Islet precursor cell (in vitro differentiated cells): ENCODE results near the gene TMEM132E.
"Not testable (repeated sequence)": the region's sequence is repeated elsewhere in the genome, so short reads cannot be mapped to it uniquely, and the experiment has no call there.

Source experiments
- DNase-seq: peaks from one replicate; pipeline ENCODE4 v3.0.0-alpha.2; 2018

Gene TMEM132E

GRCh38 chr17:34579017-34579946 lies at the start of gene TMEM132E:
TMEM132E (plus strand) TSS chr17:34579582; CDS start chr17:34581077, 1,495 bp downstream.
- DNase-seq: peak; percentile 80

GRCh38 chr17:34530918-34531317 lies 48.5 kb upstream of the TMEM132E start:
- DNase-seq: no peak

GRCh38 chr17:34532281-34533065 lies 46.9 kb upstream of the TMEM132E start:
- no peak for DNase-seq

- no peak for DNase-seq
Observed at GRCh38 chr17:34533806-34534527, 45.4 kb upstream of the TMEM132E start.

GRCh38 chr17:34537445-34537844 lies 41.9 kb upstream of the TMEM132E start:
- DNase-seq: no peak

- DNase-seq: not testable (repeated sequence)
Observed at GRCh38 chr17:34538582-34538981, 40.8 kb upstream of the TMEM132E start.

- DNase-seq: no peak
Observed at GRCh38 chr17:34539881-34540280, 39.5 kb upstream of the TMEM132E start.

GRCh38 chr17:34542700-34543336 lies 36.6 kb upstream of the TMEM132E start:
- no peak for DNase-seq

GRCh38 chr17:34547453-34548063 lies 31.8 kb upstream of the TMEM132E start:
- no peak for DNase-seq

- no peak for DNase-seq
Observed at GRCh38 chr17:34549966-34550365, 29.4 kb upstream of the TMEM132E start.

GRCh38 chr17:34553907-34554306 lies 25.5 kb upstream of the TMEM132E start:
- no peak for DNase-seq

GRCh38 chr17:34556384-34556783 lies 23.0 kb upstream of the TMEM132E start:
- DNase-seq: peak; percentile 82

- DNase-seq: no peak
Observed at GRCh38 chr17:34556931-34557330, 22.5 kb upstream of the TMEM132E start.

GRCh38 chr17:34561328-34561727 lies 18.1 kb upstream of the TMEM132E start:
- no peak for DNase-seq

GRCh38 chr17:34562387-34562786 lies 17.0 kb upstream of the TMEM132E start:
- DNase-seq: no peak

- no peak for DNase-seq
Observed at GRCh38 chr17:34565713-34566112, 13.7 kb upstream of the TMEM132E start.

GRCh38 chr17:34566201-34566600 lies 13.2 kb upstream of the TMEM132E start:
- no peak for DNase-seq

GRCh38 chr17:34566873-34567272 lies 12.5 kb upstream of the TMEM132E start:
- DNase-seq: no peak

- DNase-seq: peak; percentile 89
Observed at GRCh38 chr17:34567691-34568465, 11.5 kb upstream of the TMEM132E start.

GRCh38 chr17:34568953-34569352 lies 10.4 kb upstream of the TMEM132E start:
- DNase-seq: no peak

- no peak for DNase-seq
Observed at GRCh38 chr17:34569591-34569990, 9.8 kb upstream of the TMEM132E start.
